Neural cell (in vitro differentiated cells): Measurements from ENCODE around the gene PARVB. TPM values are rescaled to one million over a fixed set of nuclear protein-coding genes. Genes with fewer than 3 reads are reported as not detected.
A peak's percentile ranks its signal among the peaks of the same experiment; 100 is the strongest.

Experiments
- H2AFZ ChIP-seq: fragments of 200-600, 300-800 bp; sonication (generic), shearing (Covaris generic); 2 replicates; pipeline ENCODE4 v1.6.0; 2014; ENCODE audit warnings: low read depth, mild to moderate bottlenecking, antibody characterized with exemption, low read length, moderate library complexity
- H3F3A ChIP-seq: fragments of 200-600 bp; shearing (Covaris generic); 2 replicates; pipeline ENCODE4 v1.6.1; 2016; ENCODE audit warnings: mild to moderate bottlenecking, moderate library complexity, mixed read lengths, antibody characterized with exemption, low read length; ENCODE audit not compliant: insufficient read depth, poor library complexity, severe bottlenecking
- H3K27ac ChIP-seq: fragments of 200-600, 300-800 bp; sonication (generic), shearing (Covaris generic); 2 replicates; pipeline ENCODE4 v1.5.1; 2014; ENCODE audit warnings: mild to moderate bottlenecking, low read length, moderate library complexity
- H3K27me3 ChIP-seq: fragments of 300-800, 200-600 bp; sonication (generic), shearing (Covaris generic); 2 replicates; pipeline ENCODE4 v1.6.0; 2014; ENCODE audit warnings: mild to moderate bottlenecking, low read depth, low read length, moderate library complexity; ENCODE audit not compliant: insufficient read depth
- H3K36me3 ChIP-seq: fragments of 300-800, 200-600 bp; sonication (generic), shearing (Covaris generic); 2 replicates; pipeline ENCODE4 v1.5.1; 2014; ENCODE audit warnings: mild to moderate bottlenecking, antibody characterized with exemption, low read length, moderate library complexity; ENCODE audit not compliant: insufficient read depth
- H3K4me2 ChIP-seq: fragments of 300-800, 200-600 bp; sonication (generic), shearing (Covaris generic); 2 replicates; pipeline ENCODE4 v1.6.0; 2014; ENCODE audit warnings: mild to moderate bottlenecking, low read length
- H3K4me3 ChIP-seq: fragments of 300-800, 200-600 bp; sonication (generic), shearing (Covaris generic); 2 replicates; pipeline ENCODE4 v1.5.1; 2014; ENCODE audit warnings: mild to moderate bottlenecking, low read length, moderate library complexity
- H3K79me2 ChIP-seq: fragments of 200-600 bp; shearing (Covaris generic); replicated peaks from 2 replicates; pipeline ENCODE4 v1.6.0; 2014; ENCODE audit warnings: mild to moderate bottlenecking, low read length, moderate library complexity; ENCODE audit not compliant: insufficient read depth
- H3K9ac ChIP-seq: fragments of 300-800, 200-600 bp; sonication (generic), shearing (Covaris generic); 2 replicates; pipeline ENCODE4 v1.6.1; 2016; ENCODE audit warnings: mild to moderate bottlenecking, low read length, mixed read lengths
- H3K9me2 ChIP-seq: fragments of 200-600 bp; shearing (Covaris generic); 2 replicates; pipeline ENCODE4 v1.6.1; 2016; ENCODE audit warnings: mild to moderate bottlenecking, low read length, mixed read lengths; ENCODE audit not compliant: insufficient read depth
- H3K9me3 ChIP-seq: fragments of 200-600, 300-800 bp; sonication (generic), shearing (Covaris generic); 2 replicates; pipeline ENCODE4 v1.6.1; 2016; ENCODE audit warnings: mild to moderate bottlenecking, mixed run types, low read length, moderate library complexity, mixed read lengths
- H4K20me1 ChIP-seq: fragments of 200-600 bp; shearing (Covaris generic); 2 replicates; pipeline ENCODE4 v1.6.1; 2016; ENCODE audit warnings: mild to moderate bottlenecking, mixed run types; ENCODE audit not compliant: insufficient read depth
- CTCF ChIP-seq: fragments of 450-650 bp; IDR thresholded peaks from 2 replicates; pipeline ENCODE4 v1.5.1; 2014; ENCODE audit warnings: antibody characterized with exemption, mild to moderate bottlenecking, moderate library complexity; ENCODE audit not compliant: poor library complexity, severe bottlenecking
- EP300 ChIP-seq: fragments of 450-650 bp; conservative IDR thresholded peaks from 2 replicates; pipeline ENCODE4 v1.6.1; 2014; ENCODE audit warnings: antibody characterized with exemption, mild to moderate bottlenecking, moderate library complexity; ENCODE audit not compliant: poor library complexity, severe bottlenecking
- EZH2 ChIP-seq: fragments of 200-600, 300-800 bp; shearing (Covaris generic), sonication (generic); IDR thresholded peaks from 2 replicates; pipeline ENCODE4 v1.6.1; 2014; ENCODE audit warnings: antibody characterized with exemption, low read length, borderline replicate concordance, mild to moderate bottlenecking; ENCODE audit not compliant: insufficient read depth, poor library complexity, severe bottlenecking
- MXI1 ChIP-seq: fragments of 450-650 bp; conservative IDR thresholded peaks from 2 replicates; pipeline ENCODE4 v1.6.1; 2014; ENCODE audit warnings: antibody characterized with exemption, mild to moderate bottlenecking; ENCODE audit not compliant: poor library complexity, severe bottlenecking
- POLR2AphosphoS5 ChIP-seq: IDR thresholded peaks from 2 replicates; pipeline ENCODE4 v1.6.1; 2012
- RAD21 ChIP-seq: fragments of 450-650 bp; conservative IDR thresholded peaks from 2 replicates; pipeline ENCODE4 v1.6.1; 2014; ENCODE audit warnings: antibody characterized with exemption, mild to moderate bottlenecking, moderate library complexity
- REST ChIP-seq: IDR thresholded peaks from 2 replicates; pipeline ENCODE4 v1.6.1; 2012; ENCODE audit warnings: borderline replicate concordance
- SMC3 ChIP-seq: fragments of 450-650 bp; conservative IDR thresholded peaks from 2 replicates; pipeline ENCODE4 v1.6.1; 2014; ENCODE audit warnings: antibody characterized with exemption, mild to moderate bottlenecking, moderate library complexity; ENCODE audit not compliant: poor library complexity
- TAF1 ChIP-seq: IDR thresholded peaks from 2 replicates; pipeline ENCODE4 v1.6.1; 2012; ENCODE audit warnings: low read depth
- polyA plus RNA-seq: library from polyadenylated mRNA; depleted of rRNA; stranded (reverse); fragments of >200 nt; gene quantifications from 2 replicates; pipeline ENCODE4 v1.2.3, GENCODE V29; 2014

Gene PARVB
- polyA plus RNA-seq, 1 donor from 2014 or later = 1.2 TPM

- Histone ChIP-seq H3K9ac (no peak within 1 kb of the TSS), H3F3A (no peaks in the 10 kb centered on the region), H3K27ac (peak within 1 kb of the TSS; percentile 18), H3K27me3 (no peaks in the 10 kb centered on the region), H3K4me2 (no peak within 1 kb of the TSS), H2AFZ (no peak within 1 kb of the TSS), H3K4me3 (no peak within 1 kb of the TSS), H4K20me1 (no peaks in the 10 kb centered on the region), H3K9me2 (no peaks in the 10 kb centered on the region), H3K9me3 (no peaks in the 10 kb centered on the region), H3K36me3 (no peaks in the 10 kb centered on the region), H3K79me2 (no peaks in the 10 kb centered on the region)
- no peak for TF ChIP-seq CTCF
- TF ChIP-seq EZH2 = no peak
- no peak for TF ChIP-seq EP300
- TF ChIP-seq RAD21 = no peak
- TF ChIP-seq MXI1 = no peak
- TF ChIP-seq TAF1 = no peak
- TF ChIP-seq SMC3 = no peak
- TF ChIP-seq REST = no peak
- no peak for TF ChIP-seq POLR2AphosphoS5
Measured at GRCh38 chr22:44180706-44181032, 156.6 kb downstream of the PARVB start, which contains the start of gene PARVG. Gene PARVG, plus strand, starts transcription at chr22:44180925. Its CDS starts 2,405 bp downstream, at chr22:44183330.

- H3K27ac ChIP-seq = no peak overlapping the region
- H3K36me3 ChIP-seq = no peaks in the 10 kb centered on the region
- no peak overlapping the region for H2AFZ ChIP-seq
- TF ChIP-seq CTCF (no peak), EZH2 (no peak), POLR2AphosphoS5 (no peak), SMC3 (no peak), REST (no peak), TAF1 (no peak), EP300 (no peak), RAD21 (no peak), MXI1 (no peak)
- H3F3A ChIP-seq = no peaks in the 10 kb centered on the region
- no peaks in the 10 kb centered on the region for H3K27me3 ChIP-seq
- no peaks in the 10 kb centered on the region for H3K9me3 ChIP-seq
- no peaks in the 10 kb centered on the region for H3K9me2 ChIP-seq
- no peak overlapping the region for H3K9ac ChIP-seq
- H3K4me3 ChIP-seq = no peak overlapping the region
- H3K79me2 ChIP-seq = no peaks in the 10 kb centered on the region
- no peaks in the 10 kb centered on the region for H4K20me1 ChIP-seq
- no peak overlapping the region for H3K4me2 ChIP-seq
Measured at GRCh38 chr22:44181033-44181911, 157.2 kb downstream of the PARVB start.
